Activated CD8-positive, alpha-beta memory T cell treated with anti-CD3 and anti-CD28 coated beads, Interleukin-2, amount 50 U/mL, for 48 hours (primary cell): ENCODE data around the gene LCK.

ENCODE experiments used
- DNase-seq: peaks from one replicate; pipeline ENCODE4 v3.0.0-alpha.2; 2020

Gene LCK

GRCh38 chr1:32329931-32330466 is 78.9 kb downstream of the LCK start:
- no peak for DNase-seq

- DNase-seq: no peak
Observed at GRCh38 chr1:32330558-32331151, 79.6 kb downstream of the LCK start.

GRCh38 chr1:32331549-32331948 is 80.5 kb downstream of the LCK start:
- no peak for DNase-seq

- DNase-seq: no peak
Observed at GRCh38 chr1:32332290-32333079, 81.4 kb downstream of the LCK start.

GRCh38 chr1:32333251-32333963 is 82.3 kb downstream of the LCK start:
- DNase-seq: no peak

- no peak for DNase-seq
Observed at GRCh38 chr1:32334274-32334861, 83.3 kb downstream of the LCK start.

- peak; percentile 83 for DNase-seq
Observed at GRCh38 chr1:32334864-32335534, 83.9 kb downstream of the LCK start.

GRCh38 chr1:32335535-32335789 is 84.4 kb downstream of the LCK start:
- DNase-seq: no peak
